Measurements from ENCODE around the gene SLMAP.
"Not testable (repeated sequence)": the region's sequence is repeated elsewhere in the genome, so short reads cannot be mapped to it uniquely, and the experiment has no call there.

SLMAP gene

GRCh38 chr3:57794501-57794900, 38.4 kb downstream of the SLMAP start:
- no peak for DNase-seq

- no peak for DNase-seq
Observed at GRCh38 chr3:57794951-57795350, 38.8 kb downstream of the SLMAP start.

GRCh38 chr3:57796261-57796660, 40.2 kb downstream of the SLMAP start:
- DNase-seq: no peak

- DNase-seq: no peak
Observed at GRCh38 chr3:57797701-57798487, 41.8 kb downstream of the SLMAP start.

GRCh38 chr3:57803647-57804081, 47.6 kb downstream of the SLMAP start:
- DNase-seq: no peak

- DNase-seq: no peak
Observed at GRCh38 chr3:57805266-57805665, 49.2 kb downstream of the SLMAP start.

GRCh38 chr3:57805674-57806073, 49.6 kb downstream of the SLMAP start:
- DNase-seq: no peak

GRCh38 chr3:57806195-57806594, 50.1 kb downstream of the SLMAP start:
- not testable (repeated sequence) for DNase-seq

- DNase-seq: no peak
Observed at GRCh38 chr3:57808961-57809608, 53.0 kb downstream of the SLMAP start.

- DNase-seq: no peak
Observed at GRCh38 chr3:57809609-57809968, 53.5 kb downstream of the SLMAP start.

- no peak for DNase-seq
Observed at GRCh38 chr3:57810048-57810447, 53.9 kb downstream of the SLMAP start.

GRCh38 chr3:57810471-57811137, 54.5 kb downstream of the SLMAP start:
- no peak for DNase-seq

GRCh38 chr3:57815036-57815435, 58.9 kb downstream of the SLMAP start:
- no peak for DNase-seq

GRCh38 chr3:57816471-57817095, 60.5 kb downstream of the SLMAP start:
- DNase-seq: no peak

GRCh38 chr3:57818772-57819171, 62.7 kb downstream of the SLMAP start:
- DNase-seq: no peak

GRCh38 chr3:57820479-57820878, 64.4 kb downstream of the SLMAP start:
- no peak for DNase-seq

GRCh38 chr3:57821765-57822164, 65.7 kb downstream of the SLMAP start:
- DNase-seq: no peak

GRCh38 chr3:57822686-57823085, 66.6 kb downstream of the SLMAP start:
- DNase-seq: no peak

- no peak for DNase-seq
Observed at GRCh38 chr3:57825116-57825515, 69.0 kb downstream of the SLMAP start.

GRCh38 chr3:57826245-57826951, 70.3 kb downstream of the SLMAP start:
- no peak for DNase-seq

- DNase-seq: no peak
Observed at GRCh38 chr3:57826952-57827723, 71.0 kb downstream of the SLMAP start.

GRCh38 chr3:57827757-57828156, 71.6 kb downstream of the SLMAP start:
- DNase-seq: no peak

All from SIG-M5 (cell line).